Measurements from ENCODE around the gene SYDE2. TPM values are rescaled to one million over a fixed set of nuclear protein-coding genes. Genes with fewer than 3 reads are reported as not detected.

The SYDE2 gene
- total and polyA plus RNA-seq, 9 of the 15 experiments (the other 6 are each of a cell fraction or from before 2014, with no cell fraction given), result 0.39 to 8.7 (median 4.5) TPM

DNA sequence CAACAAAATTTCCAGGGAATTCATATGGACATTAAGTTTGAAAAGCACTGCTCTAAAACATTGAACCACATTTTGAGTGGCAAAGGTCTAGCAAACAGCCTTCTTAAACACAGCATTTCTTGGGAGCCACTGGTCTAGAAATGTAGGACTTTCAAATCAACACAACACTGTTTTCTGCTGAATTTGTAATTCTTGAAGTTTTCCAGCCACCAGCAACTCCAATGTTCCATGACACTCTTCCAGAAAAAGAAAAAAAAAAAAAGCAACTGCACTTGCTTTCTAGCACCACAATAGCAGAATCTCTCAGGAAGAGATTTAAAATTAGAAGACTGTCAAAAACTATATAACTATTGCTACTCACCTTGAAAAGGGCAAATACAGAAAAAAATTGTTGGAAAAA is 4.5 kb downstream of the SYDE2 start:
- in situ Hi-C loops (cut with MboI), result loop anchor here (10.0 kb wide), 1 partner anchor 1542 kb away; no protein-coding TSS in a partner anchor
- H3K9me1 ChIP-seq (ENCODE audit: control insufficient read depth, insufficient read depth, low read length), result no peaks in the 10 kb centered on the region
- TF ChIP-seq EP400 (IDR thresholded peaks at IDR 0.05) (no peak), KLF13 (tag; IDR thresholded peaks at IDR 0.05; ENCODE audit: borderline replicate concordance, low read depth) (no peak), JUNB (CRISPR knock-in tag; conservative IDR thresholded peaks at IDR 0.05) (no peak), NEUROD1 (IDR thresholded peaks at IDR 0.05; ENCODE audit: borderline replicate concordance, low read depth, low read length, partially characterized antibody) (no peak), C11orf30 (IDR thresholded peaks at IDR 0.05; ENCODE audit: low read depth) (no peak; the same call in 1 of the 2 replicates), HNRNPH1 (optimal IDR thresholded peaks at IDR 0.05; ENCODE audit: low read depth, low read length) (no peak), PML (IDR thresholded peaks at IDR 0.05; ENCODE audit: low read length) (no peak), SMARCE1 (IDR thresholded peaks at IDR 0.05) (no peak), ZNF316 (IDR thresholded peaks at IDR 0.05) (peak; percentile 66), SRSF9 (IDR thresholded peaks at IDR 0.05; ENCODE audit: borderline replicate concordance, low read depth, low read length) (no peak), JUN (IDR thresholded peaks at IDR 0.05; ENCODE audit: borderline replicate concordance, low read depth, low read length) (no peak), JUN (CRISPR knock-in tag; IDR thresholded peaks at IDR 0.05; ENCODE audit: borderline replicate concordance) (no peak), POLR2B (IDR thresholded peaks at IDR 0.05; ENCODE audit: low read depth, partially characterized antibody) (no peak), LARP7 (IDR thresholded peaks at IDR 0.05) (no peak), CEBPB (tag; IDR thresholded peaks at IDR 0.05) (peak; percentile 46), SIN3A (IDR thresholded peaks at IDR 0.05; ENCODE audit: borderline replicate concordance in 2 of 2, control insufficient read depth in 1 of 2, low read depth in 2 of 2, low read length in 2 of 2) (no peak)
- TF ChIP-seq, protein P1, sequence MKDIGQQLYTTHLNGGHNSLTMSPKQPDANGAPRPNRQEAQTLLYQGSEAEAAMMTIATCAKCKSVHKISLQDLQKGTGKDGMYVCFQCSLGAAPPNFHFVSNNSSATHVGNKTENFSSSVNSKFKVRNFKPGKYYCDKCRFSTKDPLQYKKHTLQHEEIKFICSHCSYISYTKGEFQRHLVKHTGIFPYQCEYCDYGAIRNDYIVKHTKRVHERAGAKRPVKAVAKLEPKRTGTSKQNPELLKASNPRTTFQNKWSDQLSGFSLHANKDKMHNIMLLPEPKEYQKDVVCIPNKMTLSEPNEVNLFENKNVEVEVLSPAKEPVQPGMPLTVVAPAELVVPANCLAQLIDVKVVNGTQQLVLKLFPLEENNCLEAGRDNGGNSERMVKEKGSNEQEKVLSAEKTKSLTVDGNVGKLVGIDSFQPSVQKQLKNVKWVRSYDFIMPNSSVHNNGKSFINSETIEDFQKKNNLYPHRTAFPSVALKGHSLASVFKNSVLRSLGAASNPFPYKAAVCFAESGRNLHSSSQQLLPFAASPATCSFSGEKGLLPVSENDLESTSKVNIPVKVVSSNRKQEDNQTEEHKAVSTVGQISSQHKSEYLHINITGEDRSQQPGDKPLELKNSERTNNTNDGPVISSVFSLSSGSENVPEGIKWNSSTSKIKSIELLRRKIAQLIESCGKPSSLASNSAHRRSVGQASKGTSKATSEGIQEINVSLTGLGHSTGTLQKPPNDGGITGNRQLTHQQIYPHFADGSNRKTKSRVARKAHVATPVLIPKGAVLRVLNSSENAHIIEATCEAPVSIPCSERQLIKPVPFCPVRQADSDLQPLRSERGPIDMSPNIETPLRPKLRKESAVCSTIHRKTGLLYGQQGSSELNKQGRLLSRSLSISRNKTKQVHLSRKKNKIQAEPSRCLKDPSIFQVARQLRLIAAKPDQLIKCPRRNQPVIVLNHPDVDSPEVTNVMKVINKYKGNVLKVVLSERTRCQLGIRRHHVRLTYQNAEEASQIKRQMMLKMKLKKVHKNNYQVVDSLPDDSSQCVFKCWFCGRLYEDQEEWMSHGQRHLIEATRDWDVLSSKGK (CRISPR knock-in tag; IDR thresholded peaks at IDR 0.05), result no peak
- TF ChIP-seq, protein P2, sequence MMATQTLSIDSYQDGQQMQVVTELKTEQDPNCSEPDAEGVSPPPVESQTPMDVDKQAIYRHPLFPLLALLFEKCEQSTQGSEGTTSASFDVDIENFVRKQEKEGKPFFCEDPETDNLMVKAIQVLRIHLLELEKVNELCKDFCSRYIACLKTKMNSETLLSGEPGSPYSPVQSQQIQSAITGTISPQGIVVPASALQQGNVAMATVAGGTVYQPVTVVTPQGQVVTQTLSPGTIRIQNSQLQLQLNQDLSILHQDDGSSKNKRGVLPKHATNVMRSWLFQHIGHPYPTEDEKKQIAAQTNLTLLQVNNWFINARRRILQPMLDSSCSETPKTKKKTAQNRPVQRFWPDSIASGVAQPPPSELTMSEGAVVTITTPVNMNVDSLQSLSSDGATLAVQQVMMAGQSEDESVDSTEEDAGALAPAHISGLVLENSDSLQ (IDR thresholded peaks at IDR 0.05), result no peak
- TF ChIP-seq, protein P3, sequence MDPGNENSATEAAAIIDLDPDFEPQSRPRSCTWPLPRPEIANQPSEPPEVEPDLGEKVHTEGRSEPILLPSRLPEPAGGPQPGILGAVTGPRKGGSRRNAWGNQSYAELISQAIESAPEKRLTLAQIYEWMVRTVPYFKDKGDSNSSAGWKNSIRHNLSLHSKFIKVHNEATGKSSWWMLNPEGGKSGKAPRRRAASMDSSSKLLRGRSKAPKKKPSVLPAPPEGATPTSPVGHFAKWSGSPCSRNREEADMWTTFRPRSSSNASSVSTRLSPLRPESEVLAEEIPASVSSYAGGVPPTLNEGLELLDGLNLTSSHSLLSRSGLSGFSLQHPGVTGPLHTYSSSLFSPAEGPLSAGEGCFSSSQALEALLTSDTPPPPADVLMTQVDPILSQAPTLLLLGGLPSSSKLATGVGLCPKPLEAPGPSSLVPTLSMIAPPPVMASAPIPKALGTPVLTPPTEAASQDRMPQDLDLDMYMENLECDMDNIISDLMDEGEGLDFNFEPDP (CRISPR knock-in tag; IDR thresholded peaks at IDR 0.05), result no peak

More for the DNA sequence above, 4.5 kb downstream of the SYDE2 start:
- Histone ChIP-seq H4K20me1 (replicated peaks; ENCODE audit: control insufficient read depth, insufficient read depth, low read length) (0 out of 2 replicates have a peak, but pooled peaks cover 4% of the 10 kb centered on the region), H2AFZ (ENCODE audit: low read depth, low read length) (no peak overlapping the region), H3K27me3 (ENCODE audit: control insufficient read depth in 2 of 2, insufficient read depth in 2 of 2, low read length in 2 of 2) (no peaks in the 10 kb centered on the region), H3K79me2 (ENCODE audit: control insufficient read depth, insufficient read depth, low read length) (peaks cover 72% of the 10 kb centered on the region), H3K36me3 (ENCODE audit: control insufficient read depth, insufficient read depth, low read length) (no peaks in the 10 kb centered on the region), H3K9ac (ENCODE audit: insufficient read depth in 1 of 2, low read depth in 2 of 2, low read length in 2 of 2) (no peak overlapping the region), H3K4me1 (replicated peaks in 1 of 2; ENCODE audit: control insufficient read depth in 2 of 2, insufficient read depth in 2 of 2, low read length in 2 of 2) (peaks cover 7 to 13% of the 10 kb centered on the region in 2 experiments; a peak in 3 of 5 replicates), H3K27ac (ENCODE audit: extremely low read depth, low read depth, low read length) (no peak overlapping the region), H3K4me2 (ENCODE audit: insufficient read depth, low read length) (no peak overlapping the region), H3K9me3 (replicated peaks; ENCODE audit: control insufficient read depth, insufficient read depth, low read depth, low read length) (no peaks in the 10 kb centered on the region), H3K4me3 (no peak overlapping the region)
- BruUV-seq (replicated peaks), result no TSS peak
- ATAC-seq (no peak), FAIRE-seq (peak; percentile 56), DNase-seq (ENCODE audit: extremely low read depth in 1 of 4, low spot score in 3 of 4) (no peak)
- intact Hi-C loops (cut with micrococcal nuclease), result no loop called here
- POLR2A ChIA-PET, result no interaction called here
- CTCF ChIA-PET (ENCODE audit: low intra/inter-chr PET ratio), result no interaction called here
